Smooth muscle cell of the brain vasculature (primary cell): Measurements from ENCODE around the gene ZIC5.

Experiments
- DNase-seq: peaks from one replicate; pipeline ENCODE4 v3.0.0-alpha.2; 2012; ENCODE audit warnings: low read depth, low spot score

ZIC5 gene

DNA sequence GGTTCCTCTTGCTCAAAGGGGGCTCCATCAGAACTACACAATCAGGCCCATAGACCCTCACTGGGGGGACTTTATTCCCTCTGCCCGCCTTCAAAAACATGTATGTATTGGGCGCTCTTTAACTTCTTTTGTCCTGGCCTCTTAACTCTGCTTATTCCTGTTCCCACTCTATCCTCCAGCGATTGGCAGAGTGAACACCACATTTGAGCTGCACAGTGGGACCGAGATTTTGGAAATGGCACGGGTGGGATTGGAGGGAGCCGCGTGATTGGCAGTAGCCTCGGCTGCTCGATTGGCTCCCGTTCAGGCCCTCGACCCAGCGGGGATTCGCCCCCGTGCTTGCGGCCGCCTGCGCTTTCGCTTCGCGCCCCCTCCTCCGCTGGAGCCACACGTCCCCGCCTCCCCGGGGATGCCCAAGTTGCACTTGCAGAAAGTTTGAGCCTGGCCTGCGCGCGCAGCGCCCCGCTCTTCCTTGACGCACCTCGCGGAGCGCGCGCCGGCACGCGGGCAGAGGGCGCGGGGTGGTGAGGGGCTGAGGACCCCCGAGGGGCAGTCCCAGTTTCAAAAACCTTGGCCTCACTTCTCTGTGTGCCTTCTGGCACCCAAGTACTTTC, at the start of gene ZIC5:
ZIC5 (minus strand) TSS at position 192 of the 614 bp plus-strand sequence; CDS start at position 28, 164 bp downstream.
- DNase-seq = no peak

DNA sequence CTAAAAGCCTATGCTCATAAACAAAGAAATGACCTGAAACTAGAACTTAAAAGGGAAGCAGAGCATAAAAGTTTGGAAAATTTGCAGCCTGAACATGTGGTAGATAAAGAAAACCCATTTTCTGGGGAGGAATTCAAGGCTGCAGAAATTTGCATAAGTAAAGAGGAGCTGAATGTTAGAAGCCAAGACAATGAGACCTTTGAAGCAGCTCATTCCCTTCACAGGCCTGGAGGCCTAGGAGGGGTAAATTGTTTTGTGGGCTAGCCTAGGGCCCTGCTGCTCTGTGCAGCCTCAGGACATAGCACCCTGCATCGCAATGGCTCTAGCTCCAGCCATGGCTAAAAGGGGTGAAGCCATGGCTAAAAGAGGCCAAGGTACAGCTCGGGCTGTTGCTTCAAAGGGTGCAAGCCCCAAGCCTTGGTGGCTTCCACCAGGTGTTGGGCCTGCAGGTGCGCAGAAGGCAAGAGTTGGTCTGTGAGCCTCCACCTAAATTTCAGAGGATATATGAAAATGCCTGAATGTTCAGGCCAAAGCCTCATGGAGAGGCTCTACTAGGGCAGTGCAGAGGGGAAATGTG, 48.3 kb upstream of the ZIC5 start:
- no peak for DNase-seq

DNA sequence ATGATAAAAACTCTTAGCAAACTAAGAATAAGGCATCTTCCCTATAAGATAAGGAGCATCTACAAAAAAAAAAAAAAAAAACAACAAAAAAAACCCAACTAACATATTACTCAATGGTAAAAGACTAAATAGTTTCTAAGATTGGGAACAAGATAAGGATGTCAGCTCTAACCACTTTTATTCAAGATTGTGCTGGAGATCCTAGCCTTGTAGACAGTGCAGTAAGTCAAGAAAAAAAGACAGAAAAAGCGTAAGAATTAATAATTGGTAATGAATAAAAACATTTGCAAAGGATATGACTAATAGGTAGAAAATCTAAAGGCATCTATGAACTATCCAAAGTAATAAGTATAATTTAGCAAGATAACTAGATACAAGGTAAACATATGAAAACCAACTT, 43.1 kb upstream of the ZIC5 start:
- DNase-seq = no peak

DNA sequence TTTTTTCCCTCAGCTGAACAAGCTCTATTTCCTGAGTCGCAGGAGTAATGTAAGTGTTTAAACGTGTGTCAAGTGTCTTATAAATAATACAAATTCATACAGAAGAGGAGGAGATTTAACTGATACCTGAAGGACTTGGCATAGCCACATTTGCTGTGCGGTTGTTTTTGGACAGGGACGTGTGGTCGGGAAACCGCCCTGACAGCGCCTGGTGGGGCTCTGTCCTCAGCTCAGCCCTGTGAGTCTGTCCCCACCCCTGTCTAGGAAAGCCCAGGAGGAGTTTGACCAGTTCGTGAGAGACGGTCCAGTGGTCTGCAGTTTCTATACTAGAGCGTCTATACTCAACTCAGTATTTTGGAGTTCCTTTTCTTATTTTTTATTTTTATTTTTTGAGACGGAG, 26.7 kb upstream of the ZIC5 start:
- no peak for DNase-seq

DNA sequence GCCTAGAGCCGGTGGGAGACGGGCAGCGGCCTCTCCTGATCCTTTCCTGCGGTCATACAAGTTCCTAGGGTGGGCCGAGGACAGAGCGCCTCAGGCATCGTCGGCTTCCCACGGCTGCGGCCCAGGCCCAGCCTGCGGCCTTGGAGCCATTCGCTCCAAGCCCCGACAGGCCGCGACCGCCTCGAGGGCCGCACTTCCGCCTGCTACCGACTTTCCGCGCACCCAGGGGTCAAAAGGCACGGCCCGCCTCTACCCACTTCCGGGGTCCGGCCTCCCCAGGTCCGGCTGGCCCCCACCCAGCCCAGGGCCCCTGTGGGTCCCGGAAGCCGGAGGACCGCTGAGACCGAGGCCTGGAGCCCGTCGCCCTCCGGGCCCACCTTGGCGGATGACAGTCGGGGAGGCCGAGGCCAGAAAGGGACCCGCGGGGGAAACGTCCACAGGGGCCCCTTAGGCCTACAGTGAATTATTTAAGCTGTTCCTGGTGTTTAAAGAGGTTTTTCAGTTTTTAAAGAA, 26.2 kb upstream of the ZIC5 start:
- no peak for DNase-seq

DNA sequence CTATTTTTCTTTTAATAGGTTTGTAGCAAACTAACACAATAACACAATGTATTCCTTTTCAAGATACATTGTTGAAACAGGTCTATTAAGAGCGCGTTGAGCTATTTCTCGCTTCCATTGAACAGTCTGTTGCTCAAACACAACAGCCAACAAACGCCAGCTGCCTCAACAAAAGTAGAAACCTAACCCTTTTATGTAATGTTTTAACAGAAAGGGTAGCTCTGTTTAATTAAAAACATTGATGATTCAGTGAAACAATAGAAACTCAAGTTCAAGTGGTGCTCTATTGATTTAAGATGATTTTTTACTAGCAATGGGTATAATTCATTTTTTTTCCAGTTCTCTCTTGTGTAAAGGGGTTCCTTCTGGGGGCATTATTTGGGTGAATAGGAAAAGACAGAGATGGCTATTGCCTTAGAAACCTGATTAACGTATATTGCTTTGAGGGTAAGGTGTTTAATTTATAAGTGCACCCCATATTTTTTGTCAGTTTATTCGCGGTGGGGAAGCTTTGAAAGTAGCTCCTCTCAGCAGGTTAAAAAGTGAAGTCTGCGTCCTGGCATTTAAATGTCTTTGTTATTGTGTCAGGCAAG, 24.9 kb upstream of the ZIC5 start:
- DNase-seq = no peak

DNA sequence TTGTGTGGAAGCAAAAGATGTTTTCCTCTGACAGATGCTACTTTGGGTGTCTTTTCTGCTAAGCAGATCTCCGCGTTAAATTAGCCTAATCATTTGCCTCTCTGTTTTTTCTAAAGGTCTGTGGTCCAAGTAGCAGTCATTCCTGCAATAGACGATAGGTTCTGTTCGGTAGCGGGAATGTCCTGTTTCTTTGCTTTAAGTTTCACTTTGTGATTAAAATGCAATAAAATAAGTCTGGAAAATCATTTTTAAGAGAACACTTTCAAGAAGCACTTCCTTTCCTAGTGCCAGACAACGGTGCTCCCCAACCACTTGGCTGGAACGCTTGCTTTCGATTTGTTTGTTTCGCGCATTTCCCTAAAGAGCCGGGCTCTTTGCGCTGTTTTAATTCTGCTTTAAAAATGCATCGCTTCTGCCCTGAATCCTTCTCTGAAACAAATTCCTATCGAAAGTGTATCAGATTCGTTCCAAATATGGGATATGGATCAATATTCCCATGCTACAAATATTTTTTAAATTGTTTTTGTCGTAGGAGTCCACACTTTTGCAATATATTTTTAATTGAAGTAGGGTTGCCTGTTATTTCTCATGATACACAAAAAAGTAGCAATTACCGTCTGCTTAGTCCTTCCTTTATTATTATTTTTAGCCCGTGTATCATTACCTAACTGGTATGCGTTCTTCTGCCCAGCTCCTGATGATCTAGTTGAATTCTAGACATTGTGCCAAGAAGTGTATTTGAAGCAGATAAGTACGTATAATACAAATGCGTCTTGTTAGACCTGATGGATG, 24.2 kb upstream of the ZIC5 start:
- no peak for DNase-seq

DNA sequence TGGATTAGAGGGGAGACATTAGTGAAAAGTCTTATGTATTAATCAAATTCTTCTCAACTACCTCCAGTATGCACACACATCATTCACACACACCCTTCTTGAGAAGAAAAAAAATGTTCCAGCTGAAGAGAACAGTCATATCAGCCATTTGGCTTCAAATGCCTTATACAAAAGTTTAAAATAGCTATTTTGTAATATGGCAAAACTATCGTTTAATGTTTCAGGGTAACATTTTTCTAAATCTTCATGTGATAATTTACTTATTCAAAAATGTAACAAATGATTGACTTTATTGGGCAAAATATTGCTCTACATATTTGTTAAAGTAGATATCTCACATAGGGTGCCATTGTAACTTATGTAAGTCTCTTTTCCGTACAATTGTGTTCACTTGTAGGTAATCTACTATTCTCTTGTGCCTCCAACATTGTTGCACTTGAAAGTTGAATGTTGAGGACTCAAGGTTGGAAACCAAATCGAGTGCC, 23.6 kb upstream of the ZIC5 start:
- DNase-seq = no peak

DNA sequence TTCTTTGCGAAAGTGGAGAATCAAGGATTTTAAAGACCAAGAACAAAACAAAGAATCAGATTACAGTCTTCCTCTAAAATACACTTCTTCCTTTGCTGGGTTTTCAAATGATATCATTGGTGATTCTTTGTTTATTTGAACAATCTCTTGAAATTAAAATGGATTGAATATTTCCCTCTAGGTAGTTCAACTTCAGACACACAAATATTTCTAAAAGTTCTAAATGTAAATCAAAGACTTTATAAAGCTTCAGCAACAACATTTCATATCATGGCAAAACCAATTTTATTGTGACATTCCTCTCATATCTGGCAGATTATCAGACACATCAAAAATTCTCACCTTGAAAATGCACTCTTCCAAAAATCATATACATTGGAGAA, 23.1 kb upstream of the ZIC5 start:
- no peak for DNase-seq

DNA sequence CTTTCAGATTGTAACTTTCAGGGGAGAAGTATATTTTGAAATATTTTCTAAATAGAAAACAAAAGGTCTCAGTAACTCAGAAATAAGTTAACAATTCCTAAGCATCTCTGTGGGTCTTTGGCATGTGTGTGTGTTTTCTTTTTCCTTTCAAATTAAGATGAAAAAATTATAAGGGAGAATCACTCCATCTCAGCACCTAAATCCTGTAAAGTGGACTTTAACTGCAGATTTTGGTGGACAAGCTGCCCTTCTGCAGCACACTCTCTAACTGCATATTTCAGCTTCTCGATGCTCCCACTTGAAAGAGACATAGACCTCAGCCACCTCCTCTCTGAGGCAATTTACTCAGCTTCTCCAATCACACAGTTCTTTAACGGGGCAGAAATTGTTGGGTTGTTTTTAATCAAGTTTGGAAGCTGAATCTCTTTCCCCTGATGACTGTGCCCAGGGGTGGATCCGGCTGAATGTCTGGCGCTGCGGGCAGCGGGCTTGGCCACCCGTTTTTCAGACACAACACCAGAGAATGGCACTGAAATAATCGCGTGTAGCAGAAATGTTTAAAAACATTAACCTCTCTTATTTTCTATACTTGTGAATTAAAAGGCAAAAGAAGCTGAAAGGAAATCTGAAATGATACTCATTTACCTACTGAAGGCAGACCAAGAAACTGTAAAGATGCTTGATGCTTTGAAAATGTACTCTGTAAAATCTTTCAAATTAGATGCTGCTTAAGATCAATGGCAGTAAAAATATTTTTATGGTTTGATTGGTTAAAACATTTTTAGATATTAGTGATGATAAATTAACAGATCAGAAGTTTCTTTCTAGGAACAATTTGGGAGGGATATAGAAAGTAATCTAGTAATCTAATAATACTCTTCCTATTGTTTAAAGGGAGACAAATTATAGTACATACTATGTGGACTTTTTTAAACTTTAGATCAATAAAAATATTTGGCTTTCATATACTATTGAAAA, 22.4 kb upstream of the ZIC5 start:
- DNase-seq = no peak

DNA sequence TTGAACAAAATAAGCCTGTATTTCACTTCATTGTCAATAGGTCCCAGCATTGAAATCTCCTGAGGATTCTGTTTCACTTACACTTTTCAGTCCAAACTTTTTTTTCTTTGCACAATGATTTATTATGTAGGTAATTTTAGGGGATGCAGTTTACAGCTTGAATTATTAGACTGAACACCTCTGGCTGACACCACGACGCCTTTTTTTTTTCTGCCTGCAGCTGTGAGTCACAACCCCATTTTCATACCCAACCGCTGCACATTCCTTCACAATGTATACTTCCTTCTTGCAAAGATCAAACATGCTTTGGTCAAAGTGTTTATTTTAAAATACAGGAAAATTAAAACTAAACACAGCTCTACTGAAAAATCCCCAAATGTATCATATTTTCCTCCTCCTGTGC, 21.4 kb upstream of the ZIC5 start:
- no peak for DNase-seq

DNA sequence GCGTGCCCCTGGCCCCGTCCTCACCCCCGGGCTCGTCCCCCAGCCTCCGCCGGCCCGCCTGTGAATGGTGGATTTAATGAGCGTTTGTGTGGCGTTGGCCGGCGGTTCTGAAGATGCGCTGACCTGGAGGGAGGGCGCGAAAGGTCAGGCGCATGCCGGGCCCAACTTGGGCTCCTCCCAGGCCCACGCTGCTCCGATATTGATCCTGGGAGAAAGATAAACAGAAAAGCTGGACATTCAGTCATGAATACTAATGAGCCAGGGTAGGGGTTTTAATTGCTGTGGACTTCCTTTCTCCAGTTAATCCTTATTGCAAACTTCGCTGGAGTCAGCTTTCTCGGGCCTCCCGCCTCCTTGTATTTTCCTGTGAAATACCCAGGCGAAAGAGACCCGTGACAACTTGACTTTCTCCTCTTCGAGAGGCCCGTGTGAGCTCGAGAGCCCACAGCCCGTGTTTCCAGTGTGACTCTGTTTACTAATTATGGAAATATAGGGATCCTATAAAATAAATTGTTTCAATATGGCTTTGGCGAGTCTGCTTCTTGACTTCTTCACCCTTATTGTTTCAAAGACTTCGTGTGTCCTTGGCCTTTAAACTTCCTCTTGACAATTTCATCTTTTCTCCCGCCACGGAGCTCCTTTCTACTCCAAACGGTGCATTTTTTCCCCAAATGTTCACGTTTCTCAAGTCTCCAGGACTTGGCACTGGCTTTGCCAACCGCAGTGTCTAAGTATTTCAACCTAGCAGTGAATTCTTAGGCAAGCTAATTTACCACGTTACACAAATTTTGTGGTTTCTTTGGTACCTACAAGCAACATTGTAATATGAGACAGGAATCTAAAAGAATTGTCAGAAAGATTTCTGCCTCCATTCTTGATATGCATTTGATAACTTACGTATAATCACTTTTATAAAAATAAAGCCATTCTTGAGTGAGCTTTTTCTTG, 20.5 kb upstream of the ZIC5 start:
- DNase-seq = no peak

DNA sequence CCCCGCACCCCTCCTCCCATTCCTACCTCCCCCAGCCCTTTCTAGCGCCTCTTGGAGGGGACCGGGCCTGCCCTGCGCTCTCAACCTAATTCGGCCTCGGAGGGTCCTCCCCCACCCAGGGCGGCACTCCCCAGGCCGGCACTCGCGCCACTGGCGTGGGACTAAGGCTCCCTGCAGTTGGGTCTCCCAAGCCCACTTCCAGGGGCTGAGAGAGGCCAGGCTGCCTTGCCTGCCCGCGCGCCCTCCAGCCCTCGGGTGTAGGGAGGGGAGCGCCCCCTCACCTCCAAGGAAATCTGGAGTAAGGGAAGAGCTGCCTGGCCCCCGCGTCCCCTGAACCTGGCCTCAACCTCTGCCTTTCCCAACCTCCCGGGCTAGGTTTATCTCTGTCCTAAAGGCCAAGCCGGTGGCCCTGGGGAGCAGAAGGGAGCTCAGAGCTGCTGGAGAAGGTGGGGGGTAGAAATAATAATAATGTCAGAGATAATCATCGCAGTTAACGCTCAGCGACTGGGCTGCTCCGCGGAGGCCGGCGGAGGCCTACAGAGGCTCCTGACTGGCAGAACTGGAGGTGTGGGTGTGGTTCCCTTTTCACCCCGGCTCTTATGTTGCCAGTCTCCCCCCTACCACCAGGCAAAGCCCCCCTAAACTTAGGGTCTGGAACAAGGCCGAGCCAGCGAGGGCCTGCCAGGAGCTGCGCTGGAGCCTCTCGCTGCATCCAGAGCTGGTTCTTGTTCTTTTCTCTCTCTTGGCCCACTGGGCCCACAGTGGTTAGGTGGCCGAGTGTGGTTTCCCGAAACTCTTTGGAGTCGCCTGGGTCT, 19.7 kb upstream of the ZIC5 start:
- DNase-seq = no peak

DNA sequence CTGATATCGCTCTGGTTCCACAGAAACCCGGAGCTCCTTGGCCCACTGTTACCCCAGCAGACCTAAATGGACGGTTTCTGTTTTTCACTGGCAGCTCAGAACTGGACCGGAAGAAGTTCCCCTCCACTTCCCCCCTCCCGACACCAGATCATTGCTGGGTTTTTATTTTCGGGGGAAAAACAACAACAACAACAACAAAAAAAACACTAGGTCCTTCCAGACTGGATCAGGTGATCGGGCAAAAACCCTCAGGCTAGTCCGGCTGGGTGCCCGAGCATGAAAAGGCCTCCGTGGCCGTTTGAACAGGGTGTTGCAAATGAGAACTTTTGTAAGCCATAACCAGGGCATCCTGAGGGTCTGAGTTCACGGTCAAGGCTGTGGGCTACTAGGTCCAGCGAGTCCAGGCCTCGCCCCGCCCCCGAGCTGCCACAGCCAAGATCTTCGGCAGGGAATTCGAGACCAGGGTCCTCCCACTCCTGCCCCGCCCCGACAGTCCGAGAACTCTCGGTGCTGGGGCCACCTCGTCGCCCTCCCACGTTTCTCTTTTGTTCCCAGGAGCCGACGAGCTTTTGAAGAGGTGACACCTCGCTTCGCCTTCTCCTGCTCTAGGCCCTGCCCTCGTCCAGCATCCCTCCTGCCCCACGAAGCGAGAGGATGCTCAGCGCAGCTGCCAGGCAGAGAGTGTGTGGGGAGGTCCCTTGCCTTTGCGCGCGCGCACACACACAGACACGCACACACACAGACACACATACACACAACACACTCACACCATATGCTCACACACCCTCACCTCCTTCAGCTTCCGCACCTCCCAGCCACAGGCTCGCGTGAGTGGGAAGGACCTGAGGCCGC, 18.8 kb upstream of the ZIC5 start:
- DNase-seq = no peak

DNA sequence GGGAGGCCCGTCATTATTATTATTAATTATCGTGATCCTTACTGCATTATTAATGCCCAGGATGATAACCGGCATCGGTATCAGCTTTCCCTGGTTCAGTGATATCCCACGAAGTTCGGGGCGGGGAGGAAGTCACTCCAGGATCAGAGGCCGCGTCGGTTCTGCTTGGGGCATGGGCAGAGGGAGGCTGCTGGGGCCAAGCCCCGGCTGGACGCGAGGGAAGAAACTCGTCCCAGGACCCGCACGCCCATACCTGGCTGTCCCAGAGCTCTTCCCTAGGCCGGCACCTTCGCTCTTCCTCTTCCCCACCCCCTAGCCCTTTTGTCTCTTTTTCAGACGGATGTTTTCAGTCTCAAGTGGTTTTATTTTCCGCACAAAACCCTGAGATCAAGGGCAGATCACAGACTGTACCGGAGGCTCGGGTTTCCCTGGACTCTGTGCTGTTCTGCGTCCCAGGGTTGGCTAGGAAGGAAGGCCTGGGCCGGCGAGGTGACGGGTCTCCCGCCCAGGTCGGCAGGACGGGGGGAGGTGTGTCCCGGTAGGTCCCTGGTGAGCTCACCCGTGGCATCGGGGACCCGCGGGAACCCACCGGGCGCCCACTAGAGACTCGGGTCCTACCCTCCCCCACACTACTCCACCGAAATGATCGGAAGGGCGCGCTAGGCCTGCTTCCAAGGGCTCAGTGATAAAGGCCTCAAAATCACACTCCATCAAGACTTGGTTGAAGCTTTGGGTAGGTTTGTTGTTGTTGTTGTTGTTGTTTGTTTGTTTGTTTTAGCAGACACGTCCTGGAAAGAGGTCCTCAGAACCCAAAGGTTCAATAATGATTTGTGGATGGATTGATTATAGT, 17.9 kb upstream of the ZIC5 start:
- DNase-seq = no peak

DNA sequence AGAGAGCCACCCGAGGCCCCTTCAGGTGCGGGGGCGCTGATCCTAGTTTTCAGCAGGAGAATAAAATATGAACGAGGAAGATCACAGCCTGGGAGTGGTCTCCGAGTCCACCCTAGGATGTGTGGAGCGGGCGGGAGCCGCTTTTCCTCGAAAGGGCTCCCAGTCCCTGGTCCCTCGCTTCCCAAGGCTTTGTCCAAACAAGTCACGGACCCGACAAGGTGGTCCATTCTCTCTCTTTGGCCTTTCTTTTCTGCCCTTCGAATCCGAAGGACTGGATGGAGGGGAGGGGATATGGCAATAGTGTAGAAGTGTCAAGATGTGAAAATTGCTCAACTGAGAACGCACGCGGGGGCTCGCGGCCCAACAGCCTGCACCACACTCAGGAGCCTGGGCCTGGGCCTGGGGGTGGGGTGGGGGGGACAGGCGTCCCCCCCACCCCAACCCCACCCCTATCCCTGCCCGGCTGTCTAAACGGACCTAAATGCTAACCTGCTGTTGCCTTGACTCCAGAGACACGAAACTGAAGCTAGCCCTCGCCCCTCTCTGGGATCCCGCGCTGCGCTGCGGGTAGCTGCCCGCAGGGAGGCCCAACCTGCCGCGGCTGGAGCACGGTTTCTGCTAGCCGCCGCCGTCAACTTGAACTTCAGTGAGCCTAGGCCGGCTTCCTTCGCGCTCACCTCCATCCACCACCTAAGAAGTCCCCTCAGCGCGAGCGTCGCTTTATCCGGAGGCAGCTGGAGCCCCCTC, 17.1 kb upstream of the ZIC5 start:
- no peak for DNase-seq
